Kidney (tissue), 14 donors: ENCODE data around the gene FIP1L1. TPM values are rescaled to one million over a fixed set of nuclear protein-coding genes. Genes with fewer than 3 reads are reported as not detected.

Experiments used
- DNase-seq, 5 donors: peaks; one replicate each; pipeline ENCODE4 v3.0.0-alpha.2; 2013 to 2020
- FAIRE-seq: peaks from 2 replicates; lab custom pipeline; 2012; peaks lifted over from hg19 to GRCh38; lab: Jason Lieb, UNC
- H3K27ac ChIP-seq, 2 donors: one replicate each; pipeline ENCODE4 v1.7.0; 2013; ENCODE audit warnings: low read depth in 2 of 2, low read length in 2 of 2, inconsistent platforms in 1 of 2
- H3K27me3 ChIP-seq: one replicate; pipeline ENCODE4 v1.7.1; 2013; ENCODE audit warnings: low read length, inconsistent platforms; ENCODE audit not compliant: control insufficient read depth, insufficient read depth
- H3K36me3 ChIP-seq, 3 donors: one replicate each; pipeline versions ENCODE4 v1.7.0 to v1.7.1; 2013; ENCODE audit warnings: low read length in 3 of 3, control low read depth in 1 of 3, inconsistent platforms in 1 of 3; ENCODE audit not compliant: insufficient read depth in 3 of 3, control insufficient read depth in 2 of 3
- H3K4me1 ChIP-seq, 3 donors: one replicate each; pipeline versions ENCODE4 v1.7.0 to v1.7.1; 2013; ENCODE audit warnings: low read length in 3 of 3, inconsistent platforms in 1 of 3, low read depth in 1 of 3; ENCODE audit not compliant: control insufficient read depth in 2 of 3, insufficient read depth in 2 of 3
- H3K4me3 ChIP-seq, 3 donors: one replicate each; pipeline versions ENCODE4 v1.7.0 to v1.8.1; 2013; ENCODE audit warnings: low read length in 3 of 3, control low read depth in 1 of 3, inconsistent platforms in 1 of 3
- H3K9ac ChIP-seq, 3 donors: one replicate each; pipeline versions ENCODE4 v1.7.0 to v1.7.1; 2013; ENCODE audit warnings: low read length in 3 of 3, control low read depth in 1 of 3, inconsistent platforms in 1 of 3
- H3K9me3 ChIP-seq, 3 donors: one replicate each; pipeline versions ENCODE4 v1.7.0 to v1.7.1; 2013; ENCODE audit warnings: low read length in 3 of 3, control low read depth in 1 of 3, inconsistent platforms in 1 of 3; ENCODE audit not compliant: control insufficient read depth in 2 of 3, insufficient read depth in 1 of 3
- CTCF ChIP-seq: IDR thresholded peaks from 3 replicates; pipeline ENCODE4 v1.5.1; 2012; ENCODE audit warnings: mild to moderate bottlenecking, moderate library complexity, borderline replicate concordance; ENCODE audit not compliant: insufficient read depth; ENCODE audit errors: extremely low read depth
- intact Hi-C: fragments of 100-400 bp; cut with DNase I; formaldehyde crosslinking; loops from one replicate; pipeline ENCODE4 v1.11.1; 2022
- polyA plus RNA-seq: library from polyadenylated mRNA; stranded (reverse); fragments of 350-450 nt; fragmentation: Illumina TruSeq; extraction: RNeasy Lipid Tissue Mini Kit (QIAGEN cat#74804); gene quantifications from one replicate; pipeline ENCODE4 v1.2.3, GENCODE V29; 2014; ENCODE audit warnings: low read depth, low replicate concordance; ENCODE audit not compliant: insufficient read depth
- total RNA-seq: library from RNA; stranded (reverse); fragmentation: NEBNext Ultra II Directional; extraction: Animal tissue kit (Norgen Biotek cat#: 25700); gene quantifications from one replicate; pipeline ENCODE4 v1.2.1, GENCODE V29; 2021
- donor health status: control.
- donor health status: control.
- donor health status: control.
- donor health status: control.
- donor health status: control.
- donor health status: DM: yes; HTN: yes; CAD: no.
- donor health status: Normal renal cell carcinoma (clear cell type).

FIP1L1 gene
- total and polyA plus RNA-seq, 2 donors from 2014 or later = 25.5 to 48.0 TPM

GRCh38 chr4:53510321-53510720 lies 132.9 kb downstream of the FIP1L1 start:
- TF ChIP-seq CTCF = no peak
- Histone ChIP-seq H3K27ac (no peak overlapping the region), H3K4me1 (no peaks in the 10 kb centered on the region), H3K27me3 (no peaks in the 10 kb centered on the region), H3K9ac (no peak overlapping the region), H3K36me3 (peaks cover 0 to 12% (median 0%) of the 10 kb centered on the region in 3 donors), H3K9me3 (no peaks in the 10 kb centered on the region), H3K4me3 (no peak overlapping the region)
- no peak for FAIRE-seq
- no peak for DNase-seq
- intact Hi-C loops = no loop called here

Other genes starting within 250 kb of the FIP1L1 start
- 20.8 TPM for gene SCFD2, start 11.6 kb upstream of the FIP1L1 start, total RNA-seq
- gene SCFD2, start 11.6 kb upstream of the FIP1L1 start, polyA plus RNA-seq = 6.1 TPM
- 25.6 TPM for gene LNX1, start 213.8 kb downstream of the FIP1L1 start, total RNA-seq
- 10.2 TPM for gene LNX1, start 213.8 kb downstream of the FIP1L1 start, polyA plus RNA-seq